GM12878 (cell line): Measurements from ENCODE around the gene CXXC4. TPM values are rescaled to one million over a fixed set of nuclear protein-coding genes. Genes with fewer than 3 reads are reported as not detected.

ENCODE experiments used
- ATAC-seq: fragments of 200-7000 bp; cut with Tn5 transposase; 3 replicates; pipeline ENCODE4 v1.9.1; 2020; ENCODE audit warnings: mild to moderate bottlenecking, moderate library complexity
- BruUV-seq: library from RNA; stranded (reverse); fragments of 400-500 nt; replicated peaks from 2 replicates; lab custom pipeline; 2021; lab: Mats Ljungman, UMichigan
- CTCF ChIA-PET: fragments of 300-600 bp; sonication (Branson Sonifier 250); formaldehyde crosslinking; extraction: SDS; loops from one replicate; lab custom pipeline; 2021; ENCODE audit warnings: inconsistent platforms; lab: Yijun Ruan, JAX
- POLR2A ChIA-PET: fragments of 350-600 bp; formaldehyde crosslinking; extraction: SDS; loops from one replicate; lab custom pipeline; 2021; ENCODE audit warnings: inconsistent platforms; lab: Charles Lee
- RAD21 ChIA-PET: fragments of 300-600 bp; sonication (Branson Sonifier 250); formaldehyde crosslinking; loops from one replicate; lab custom pipeline; 2023; ENCODE audit warnings: antibody characterized with exemption; ENCODE audit not compliant: unreplicated experiment; lab: Charles Lee
- SMC1A ChIA-PET: fragments of 300-600 bp; sonication (Branson Sonifier 250); formaldehyde crosslinking; loops from one replicate; lab custom pipeline; 2023; ENCODE audit not compliant: unreplicated experiment, uncharacterized antibody; lab: Charles Lee
- DNase-seq: peaks from one replicate; pipeline ENCODE4 v3.0.0-alpha.2; 2011; ENCODE audit warnings: low read depth, low spot score
- FAIRE-seq: peaks from 3 replicates; lab custom pipeline; 2011; peaks lifted over from hg19 to GRCh38; lab: Jason Lieb, UNC
- H2AFZ ChIP-seq: 2 replicates; pipeline ENCODE4 v1.6.0; 2011; ENCODE audit warnings: low read depth, low read length, control low read depth; ENCODE audit not compliant: control insufficient read depth
- H3K27ac ChIP-seq: 2 replicates; pipeline ENCODE4 v1.5.1; 2011; ENCODE audit warnings: control low read depth; ENCODE audit not compliant: control insufficient read depth, insufficient read depth
- H3K27me3 ChIP-seq, 2 experiments: replicated peaks in 1 of 2; 2 replicates each; pipeline versions ENCODE4 v1.6.0 to v1.6.1; 2011; ENCODE audit warnings: low read length in 1 of 2; ENCODE audit not compliant: control insufficient read depth in 2 of 2, insufficient read depth in 2 of 2
- H3K36me3 ChIP-seq, 2 experiments: 2 replicates each; pipeline ENCODE4 v1.5.1; 2011; ENCODE audit warnings: low read length in 1 of 2; ENCODE audit not compliant: control insufficient read depth in 2 of 2, insufficient read depth in 2 of 2
- H3K4me1 ChIP-seq: 2 replicates; pipeline ENCODE4 v1.6.1; 2011; ENCODE audit warnings: mild to moderate bottlenecking, low read length, moderate library complexity, mixed read lengths; ENCODE audit not compliant: control insufficient read depth, insufficient read depth
- H3K4me2 ChIP-seq: 2 replicates; pipeline ENCODE4 v1.6.0; 2011; ENCODE audit warnings: control low read depth; ENCODE audit not compliant: control insufficient read depth, insufficient read depth
- H3K4me3 ChIP-seq: fragments of 200-600 bp; sonication (generic); 2 replicates; pipeline ENCODE4 v1.5.1; 2016
- H3K79me2 ChIP-seq: 2 replicates; pipeline ENCODE4 v1.6.0; 2011; ENCODE audit warnings: low read length; ENCODE audit not compliant: control insufficient read depth, insufficient read depth
- H3K9ac ChIP-seq: 2 replicates; pipeline ENCODE4 v1.8.0; 2011; ENCODE audit warnings: low read length, control low read depth, mixed read lengths; ENCODE audit not compliant: control insufficient read depth, insufficient read depth
- H3K9me3 ChIP-seq: replicated peaks from 3 replicates; pipeline ENCODE4 v1.5.1; 2011; ENCODE audit warnings: mild to moderate bottlenecking, low read length; ENCODE audit not compliant: control insufficient read depth, insufficient read depth
- H4K20me1 ChIP-seq: 2 replicates; pipeline ENCODE4 v1.6.0; 2011; ENCODE audit not compliant: control insufficient read depth, insufficient read depth
- ATF7 ChIP-seq: fragments of 450-650 bp; IDR thresholded peaks from 2 replicates; pipeline ENCODE4 v1.6.1; 2016; ENCODE audit warnings: low read depth, mild to moderate bottlenecking
- BCL11A ChIP-seq: IDR thresholded peaks from 2 replicates; pipeline ENCODE4 v1.6.1; 2011; ENCODE audit warnings: low read depth, low read length
- CREM ChIP-seq: IDR thresholded peaks from 2 replicates; pipeline ENCODE4 v1.6.1; 2014; ENCODE audit warnings: antibody characterized with exemption, low read depth
- CUX1 ChIP-seq: IDR thresholded peaks from 2 replicates; pipeline ENCODE4 v1.6.1; 2012; ENCODE audit warnings: improper control_type of control experiment, low read depth, low read length; ENCODE audit not compliant: insufficient replicate concordance
- SMC3 ChIP-seq: IDR thresholded peaks from 2 replicates; pipeline ENCODE4 v1.6.1; 2011; ENCODE audit warnings: low read length, improper control_type of control experiment, borderline replicate concordance
- SRF ChIP-seq, 2 experiments: IDR thresholded peaks; 2 replicates each; pipeline ENCODE4 v1.6.1; 2011; ENCODE audit warnings: low read depth in 2 of 2, low read length in 2 of 2, mild to moderate bottlenecking in 1 of 2, moderate library complexity in 1 of 2
- TCF12 ChIP-seq: IDR thresholded peaks from 2 replicates; pipeline ENCODE4 v1.6.1; 2011; ENCODE audit warnings: low read depth, mild to moderate bottlenecking, low read length
- ZNF24 ChIP-seq: fragments of 450-650 bp; IDR thresholded peaks from 2 replicates; pipeline ENCODE4 v1.6.1; 2017; ENCODE audit warnings: antibody characterized with exemption, mild to moderate bottlenecking
- WGBS: methylation state at CpG from one replicate; pipeline ENCODE4 v1.1.6; 2016; ENCODE audit warnings: low lambda C conversion rate; ENCODE audit not compliant: insufficient replicate concordance, insufficient coverage; ENCODE audit errors: missing lambda C conversion rate; 5-methylcytosine and 5-hydroxymethylcytosine counted together
- in situ Hi-C: fragments of 300-500 bp; cut with MboI; formaldehyde crosslinking; loops from 9 replicates; pipeline ENCODE4 v1.14.3; 2018; ENCODE audit warnings: mixed read lengths
- intact Hi-C: fragments of 100-400 bp; cut with micrococcal nuclease; formaldehyde crosslinking; loops from one replicate; pipeline ENCODE4 v1.14.2; 2022; ENCODE audit not compliant: unreplicated experiment
- polyA plus RNA-seq, 11 experiments: library from polyadenylated mRNA; depleted of rRNA in 4 of 11; unstranded in 6 of 11; stranded (reverse) in 5 of 11; fragments of >200 nt; fragmentation: Nextera tagmentation in 4 of 11; fragmentation: Illumina TruSeq in 1 of 11; extraction: Ambion mirVana in 4 of 11; extraction: Trizol in 1 of 11; gene quantifications; 1 replicate in 1 of 11; 2 replicates in 10 of 11; pipeline versions ENCODE4 v1.2.1 to v1.2.3, GENCODE V29; 2011 to 2016; ENCODE audit warnings: inconsistent platforms in 2 of 11, missing spikeins in 2 of 11, low read depth in 1 of 11
- total RNA-seq, 4 experiments: library from RNA; depleted of rRNA in 3 of 4; stranded (reverse); fragments of >200 nt in 3 of 4; fragmentation: Illumina TruSeq in 1 of 4; extraction: Trizol in 1 of 4; gene quantifications; 2 replicates each; pipeline versions ENCODE4 v1.2.1 to v1.2.3, GENCODE V29; 2013 to 2021
- TF ChIP-seq, protein P1 (sequence below): fragments of 450-650 bp; formaldehyde crosslinking; IDR thresholded peaks from 2 replicates; pipeline ENCODE4 v1.4.0; 2020; ENCODE audit warnings: mild to moderate bottlenecking, moderate library complexity
- TF ChIP-seq, protein P2 (sequence below): fragments of 450-650 bp; IDR thresholded peaks from 2 replicates; pipeline ENCODE4 v1.6.1; 2017; ENCODE audit warnings: mild to moderate bottlenecking

The CXXC4 gene
- total and polyA plus RNA-seq, 10 of the 15 experiments (the other 5 are each of a cell fraction or from before 2014, with no cell fraction given) = 4.2 to 17.0 (median 7.8) TPM

DNA sequence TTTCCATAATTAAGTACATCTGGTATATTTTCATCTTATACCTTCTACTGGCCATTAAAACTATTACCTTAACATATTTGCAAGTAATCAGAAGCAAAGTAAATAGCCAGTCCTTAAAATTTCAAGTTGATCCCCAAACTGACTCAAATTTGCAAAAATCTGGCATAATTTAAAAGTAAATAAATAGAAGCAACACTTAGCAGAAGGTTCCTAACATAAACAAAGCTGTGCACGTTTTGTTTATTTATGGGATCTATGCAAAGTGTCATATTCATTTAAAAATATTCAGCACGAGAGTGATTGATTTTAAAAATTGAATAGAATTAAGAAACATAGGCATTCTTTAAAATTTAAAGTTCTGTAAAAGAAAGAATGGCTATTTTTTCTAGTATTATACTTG, 9.8 kb upstream of the CXXC4 start:
- FAIRE-seq = no peak

More for the DNA sequence above, 9.8 kb upstream of the CXXC4 start:
- ChIA-PET SMC1A (interaction anchor here (1.1 kb wide), 1 partner anchor 9 kb away, joined by 3 read pairs; no protein-coding TSS in a partner anchor), RAD21 (no interaction called here), POLR2A (no interaction called here), CTCF (no interaction called here)
- H3K27ac ChIP-seq = no peak overlapping the region
- no peak overlapping the region for H2AFZ ChIP-seq
- H3K4me1 ChIP-seq = no peaks in the 10 kb centered on the region
- H3K4me3 ChIP-seq = no peak overlapping the region
- no TSS peak for BruUV-seq
- no peak overlapping the region for H3K4me2 ChIP-seq
- in situ Hi-C loops (no loop called here), intact Hi-C loops (no loop called here)
- H3K79me2 ChIP-seq = no peaks in the 10 kb centered on the region
- TF ChIP-seq CREM (no peak), TCF12 (no peak), SMC3 (no peak), CUX1 (no peak), ATF7 (no peak), ZNF24 (no peak), SRF (IDR thresholded peaks at IDR 0.05; ENCODE audit: low read depth in 2 of 2, low read length in 2 of 2) (no peak), BCL11A (no peak)
- TF ChIP-seq, protein P1, sequence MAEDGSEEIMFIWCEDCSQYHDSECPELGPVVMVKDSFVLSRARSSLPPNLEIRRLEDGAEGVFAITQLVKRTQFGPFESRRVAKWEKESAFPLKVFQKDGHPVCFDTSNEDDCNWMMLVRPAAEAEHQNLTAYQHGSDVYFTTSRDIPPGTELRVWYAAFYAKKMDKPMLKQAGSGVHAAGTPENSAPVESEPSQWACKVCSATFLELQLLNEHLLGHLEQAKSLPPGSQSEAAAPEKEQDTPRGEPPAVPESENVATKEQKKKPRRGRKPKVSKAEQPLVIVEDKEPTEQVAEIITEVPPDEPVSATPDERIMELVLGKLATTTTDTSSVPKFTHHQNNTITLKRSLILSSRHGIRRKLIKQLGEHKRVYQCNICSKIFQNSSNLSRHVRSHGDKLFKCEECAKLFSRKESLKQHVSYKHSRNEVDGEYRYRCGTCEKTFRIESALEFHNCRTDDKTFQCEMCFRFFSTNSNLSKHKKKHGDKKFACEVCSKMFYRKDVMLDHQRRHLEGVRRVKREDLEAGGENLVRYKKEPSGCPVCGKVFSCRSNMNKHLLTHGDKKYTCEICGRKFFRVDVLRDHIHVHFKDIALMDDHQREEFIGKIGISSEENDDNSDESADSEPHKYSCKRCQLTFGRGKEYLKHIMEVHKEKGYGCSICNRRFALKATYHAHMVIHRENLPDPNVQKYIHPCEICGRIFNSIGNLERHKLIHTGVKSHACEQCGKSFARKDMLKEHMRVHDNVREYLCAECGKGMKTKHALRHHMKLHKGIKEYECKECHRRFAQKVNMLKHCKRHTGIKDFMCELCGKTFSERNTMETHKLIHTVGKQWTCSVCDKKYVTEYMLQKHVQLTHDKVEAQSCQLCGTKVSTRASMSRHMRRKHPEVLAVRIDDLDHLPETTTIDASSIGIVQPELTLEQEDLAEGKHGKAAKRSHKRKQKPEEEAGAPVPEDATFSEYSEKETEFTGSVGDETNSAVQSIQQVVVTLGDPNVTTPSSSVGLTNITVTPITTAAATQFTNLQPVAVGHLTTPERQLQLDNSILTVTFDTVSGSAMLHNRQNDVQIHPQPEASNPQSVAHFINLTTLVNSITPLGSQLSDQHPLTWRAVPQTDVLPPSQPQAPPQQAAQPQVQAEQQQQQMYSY (CRISPR knock-in tag) = no peak
- TF ChIP-seq, protein P2, sequence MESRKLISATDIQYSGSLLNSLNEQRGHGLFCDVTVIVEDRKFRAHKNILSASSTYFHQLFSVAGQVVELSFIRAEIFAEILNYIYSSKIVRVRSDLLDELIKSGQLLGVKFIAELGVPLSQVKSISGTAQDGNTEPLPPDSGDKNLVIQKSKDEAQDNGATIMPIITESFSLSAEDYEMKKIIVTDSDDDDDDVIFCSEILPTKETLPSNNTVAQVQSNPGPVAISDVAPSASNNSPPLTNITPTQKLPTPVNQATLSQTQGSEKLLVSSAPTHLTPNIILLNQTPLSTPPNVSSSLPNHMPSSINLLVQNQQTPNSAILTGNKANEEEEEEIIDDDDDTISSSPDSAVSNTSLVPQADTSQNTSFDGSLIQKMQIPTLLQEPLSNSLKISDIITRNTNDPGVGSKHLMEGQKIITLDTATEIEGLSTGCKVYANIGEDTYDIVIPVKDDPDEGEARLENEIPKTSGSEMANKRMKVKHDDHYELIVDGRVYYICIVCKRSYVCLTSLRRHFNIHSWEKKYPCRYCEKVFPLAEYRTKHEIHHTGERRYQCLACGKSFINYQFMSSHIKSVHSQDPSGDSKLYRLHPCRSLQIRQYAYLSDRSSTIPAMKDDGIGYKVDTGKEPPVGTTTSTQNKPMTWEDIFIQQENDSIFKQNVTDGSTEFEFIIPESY = no peak
- ATAC-seq (no peak), DNase-seq (no peak)
- H3K9ac ChIP-seq = no peak overlapping the region
- no peaks in the 10 kb centered on the region; the same call in 2 of the 3 replicates for H3K9me3 ChIP-seq
- no peaks in the 10 kb centered on the region for H3K27me3 ChIP-seq
- H3K36me3 ChIP-seq = no peaks in the 10 kb centered on the region
- WGBS = 0% methylated on average over 2 of the region's 2 CpGs
- no peaks in the 10 kb centered on the region for H4K20me1 ChIP-seq
